Peyer's patch (tissue), 4 donors: ENCODE data around the gene AMDHD2.

Source experiments
- CTCF ChIP-seq, 6 experiments: fragments of 450-650 bp in 4 of 6; fragments of 200-600 bp in 2 of 6; sonication (generic) in 1 of 6; IDR thresholded peaks; one replicate each; pipeline ENCODE4 v1.5.1; 2017 to 2019; ENCODE audit warnings: antibody characterized with exemption in 6 of 6, mild to moderate bottlenecking in 3 of 6, moderate library complexity in 1 of 6
- POLR2A ChIP-seq, 2 donors: fragments of 450-650 bp; IDR thresholded peaks; one replicate each; pipeline ENCODE4 v1.5.1; 2017; ENCODE audit warnings: antibody characterized with exemption in 2 of 2, mild to moderate bottlenecking in 2 of 2, moderate library complexity in 2 of 2

GRCh38 chr16:2485811-2486507 is 34.2 kb upstream of the AMDHD2 start:
- TF ChIP-seq CTCF (IDR thresholded peaks at IDR 0.05) (no peak), POLR2A (IDR thresholded peaks at IDR 0.05) (no peak)
